Fibroblast of mammary gland (primary cell): ENCODE data around the gene AKT2.
A peak's percentile ranks its signal among the peaks of the same experiment; 100 is the strongest.

ENCODE experiments used
- DNase-seq: peaks from one replicate; pipeline ENCODE4 v3.0.0-alpha.2; 2010; ENCODE audit warnings: low read depth
- H3K4me3 ChIP-seq: 2 replicates; pipeline ENCODE4 v1.5.1; 2011; ENCODE audit warnings: low read depth, mild to moderate bottlenecking, low read length, moderate library complexity; ENCODE audit not compliant: control insufficient read depth
- CTCF ChIP-seq: conservative IDR thresholded peaks from 2 replicates; pipeline ENCODE4 v1.5.1; 2011; ENCODE audit warnings: low read depth, low read length, inconsistent platforms; ENCODE audit not compliant: control insufficient read depth, insufficient read depth

Gene AKT2

GRCh38 chr19:40232479-40232878, 52.7 kb downstream of the AKT2 start:
- H3K4me3 ChIP-seq: no peak overlapping the region
- no peak for TF ChIP-seq CTCF
- no peak for DNase-seq

- H3K4me3 ChIP-seq: no peak overlapping the region
- no peak for DNase-seq
- TF ChIP-seq CTCF: no peak
Measured at GRCh38 chr19:40231544-40232424, 53.4 kb downstream of the AKT2 start.

- no peak overlapping the region for H3K4me3 ChIP-seq
- DNase-seq: no peak
- TF ChIP-seq CTCF: no peak
Measured at GRCh38 chr19:40231057-40231456, 54.1 kb downstream of the AKT2 start.

GRCh38 chr19:40229926-40230417, 55.2 kb downstream of the AKT2 start:
- no peak for DNase-seq
- TF ChIP-seq CTCF: no peak
- no peak overlapping the region for H3K4me3 ChIP-seq

GRCh38 chr19:40229484-40229883, 55.7 kb downstream of the AKT2 start:
- no peak overlapping the region for H3K4me3 ChIP-seq
- TF ChIP-seq CTCF: no peak
- DNase-seq: peak; percentile 68

- no peak overlapping the region for H3K4me3 ChIP-seq
- DNase-seq: no peak
- no peak for TF ChIP-seq CTCF
Measured at GRCh38 chr19:40228863-40229262, 56.3 kb downstream of the AKT2 start.
